Body of pancreas (tissue), 4 donors: ENCODE measurements around the gene NOL12.

ENCODE experiments used
- CTCF ChIP-seq, 7 experiments: fragments of 450-650 bp in 4 of 7; fragments of 200-600 bp in 3 of 7; sonication (generic) in 3 of 7; IDR thresholded peaks; one replicate each; pipeline ENCODE4 v1.5.1; 2016 to 2019; ENCODE audit warnings: antibody characterized with exemption in 7 of 7
- POLR2A ChIP-seq, 3 donors: fragments of 450-650 bp; IDR thresholded peaks; one replicate each; pipeline ENCODE4 v1.6.1; 2016; ENCODE audit warnings: antibody characterized with exemption in 3 of 3, mild to moderate bottlenecking in 2 of 3

- TF ChIP-seq CTCF (IDR thresholded peaks at IDR 0.05) (no peak), POLR2A (IDR thresholded peaks at IDR 0.05) (no peak)
Observed at GRCh38 chr22:37711490-37711889, 25.3 kb downstream of the NOL12 start.
